GM19193 (cell line): Measurements from ENCODE around the gene PTPRB.

Source experiments
- POLR2A ChIP-seq: IDR thresholded peaks from 4 replicates; pipeline ENCODE4 v1.6.1; 2011; ENCODE audit not compliant: insufficient read depth, insufficient read length; ENCODE audit errors: extremely low read depth

PTPRB gene

DNA sequence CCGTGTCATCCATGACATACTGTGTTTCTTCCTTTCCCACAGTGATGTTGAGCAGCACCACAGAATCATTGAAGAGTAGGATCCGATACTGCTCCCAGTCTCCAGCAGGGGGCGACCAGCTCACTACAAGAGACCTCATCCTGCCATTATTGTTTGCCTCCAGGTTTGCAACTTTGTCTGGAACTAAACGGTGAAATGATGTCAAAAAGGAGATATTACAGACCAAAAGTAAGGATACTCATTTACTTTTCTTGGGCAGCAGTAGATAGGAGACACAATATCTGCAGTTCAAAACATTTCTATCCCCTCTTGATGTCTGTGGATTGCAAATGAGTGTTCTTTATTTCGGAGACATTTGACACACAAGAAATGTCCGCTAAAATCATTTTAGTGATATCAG is 47.2 kb downstream of the PTPRB start:
- no peak for TF ChIP-seq POLR2A

DNA sequence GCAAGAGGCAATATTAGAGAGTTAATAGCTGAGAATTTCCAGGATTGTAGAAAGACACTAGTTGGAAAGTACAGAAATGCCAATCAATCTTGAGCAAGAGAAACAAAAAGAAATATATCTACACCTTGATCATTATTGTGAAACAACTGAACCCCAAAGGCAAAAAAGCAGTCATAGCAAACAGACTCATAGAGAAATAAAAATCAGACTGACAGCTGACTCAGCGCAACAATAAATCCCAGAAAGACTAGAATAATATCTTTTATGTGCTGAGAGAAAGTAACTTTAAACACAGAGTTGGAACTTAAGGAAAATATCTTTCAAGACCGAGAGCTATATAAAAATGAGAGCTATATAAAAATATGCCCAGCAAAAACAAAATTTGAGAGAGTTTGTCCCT is 52.9 kb downstream of the PTPRB start:
- TF ChIP-seq POLR2A = no peak

DNA sequence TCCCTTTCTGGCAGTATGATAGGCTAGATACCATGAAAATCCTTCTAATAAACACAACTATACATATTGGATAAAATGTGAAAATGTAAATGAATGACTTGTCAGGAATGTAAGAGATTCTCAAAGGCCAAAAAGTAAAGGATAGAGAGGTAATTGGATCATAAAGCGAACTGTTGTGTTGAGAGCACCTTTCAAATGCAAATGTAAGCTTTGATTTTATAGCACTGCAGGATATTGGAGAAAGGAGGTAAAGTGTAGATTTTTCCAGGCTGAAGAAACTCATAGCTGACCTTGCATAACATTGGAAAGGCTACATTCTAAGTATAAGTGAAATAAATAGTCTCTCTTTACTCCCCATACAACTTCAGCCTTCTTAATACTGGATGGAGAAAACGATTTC is 54.0 kb downstream of the PTPRB start:
- no peak for TF ChIP-seq POLR2A

DNA sequence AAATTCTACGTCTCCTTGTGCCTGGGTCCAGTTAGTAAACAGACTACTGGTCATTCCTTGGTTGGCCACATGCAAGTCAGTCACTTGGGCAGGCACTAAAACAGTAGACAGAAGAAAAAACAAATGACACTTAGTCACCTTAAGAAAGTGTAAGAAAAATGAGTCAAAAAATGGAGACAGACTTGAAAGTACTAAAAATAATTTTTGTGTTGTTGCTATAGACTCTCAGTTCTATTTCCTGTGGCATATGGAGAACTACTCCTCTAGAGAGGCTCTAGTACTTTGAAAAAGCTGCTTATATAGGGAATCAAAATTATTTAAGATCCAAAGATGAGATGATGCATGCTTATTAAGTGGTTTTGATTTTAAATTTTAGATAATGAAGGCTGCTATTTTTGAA is 56.0 kb downstream of the PTPRB start:
- no peak for TF ChIP-seq POLR2A

DNA sequence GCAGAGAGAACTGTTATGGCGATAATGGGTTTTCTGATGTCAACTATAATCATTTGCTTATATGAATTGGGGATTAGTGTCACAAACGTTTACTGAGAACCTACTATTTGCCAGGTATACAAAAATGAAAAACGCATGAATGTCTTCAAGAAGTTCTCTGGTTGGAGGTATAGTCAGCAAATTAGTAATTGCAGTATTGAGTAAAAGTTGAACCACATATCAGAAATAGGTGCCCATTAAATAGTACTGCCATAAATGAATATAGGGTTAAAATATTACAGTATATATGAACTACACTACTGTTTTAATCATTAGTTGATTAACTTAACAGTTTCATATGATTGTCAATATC is 60.0 kb downstream of the PTPRB start:
- no peak for TF ChIP-seq POLR2A

DNA sequence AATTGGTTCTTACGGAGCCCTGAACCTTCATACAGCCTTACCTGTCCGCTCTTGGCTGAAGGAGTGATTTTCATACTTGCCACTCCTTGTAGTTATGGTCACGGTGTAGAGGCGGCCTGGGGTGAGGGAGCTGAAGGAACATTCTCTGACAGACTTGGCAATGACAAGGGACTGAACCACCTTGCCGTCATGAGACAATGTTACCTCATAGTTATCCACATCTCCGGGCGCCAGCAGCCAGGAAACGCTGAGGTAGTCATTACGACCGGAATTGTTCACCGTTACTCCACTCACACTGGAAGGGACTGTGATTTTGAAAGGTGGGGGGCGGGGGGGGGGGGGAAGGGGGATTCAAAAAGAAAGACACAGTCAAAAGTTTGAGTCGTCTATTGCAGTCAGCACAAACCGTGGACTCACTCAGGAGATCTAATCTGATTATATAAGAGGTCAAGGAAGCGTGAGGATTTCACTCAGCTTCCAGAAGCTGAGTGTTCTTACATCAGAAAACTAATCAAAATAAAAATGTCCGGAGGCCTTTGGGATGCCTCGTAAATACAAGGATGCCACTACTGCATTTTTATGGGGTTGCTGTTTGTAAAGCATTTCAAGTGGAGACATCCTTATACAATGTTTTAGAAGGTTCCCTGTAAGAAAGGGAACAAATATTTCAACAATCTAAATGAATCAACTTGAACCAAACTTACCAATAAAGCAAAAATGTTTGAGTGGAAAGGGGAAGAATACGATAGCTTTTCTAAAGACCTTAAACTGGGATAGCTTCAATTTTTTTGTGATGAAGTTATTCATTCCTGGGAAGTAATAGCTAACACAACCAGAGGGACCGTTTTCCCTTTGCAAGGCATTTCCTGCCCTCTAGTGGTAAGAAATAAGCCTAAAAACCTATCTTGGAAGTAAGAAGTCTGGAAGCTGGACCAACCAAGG is 60.6 kb downstream of the PTPRB start:
- TF ChIP-seq POLR2A = no peak

DNA sequence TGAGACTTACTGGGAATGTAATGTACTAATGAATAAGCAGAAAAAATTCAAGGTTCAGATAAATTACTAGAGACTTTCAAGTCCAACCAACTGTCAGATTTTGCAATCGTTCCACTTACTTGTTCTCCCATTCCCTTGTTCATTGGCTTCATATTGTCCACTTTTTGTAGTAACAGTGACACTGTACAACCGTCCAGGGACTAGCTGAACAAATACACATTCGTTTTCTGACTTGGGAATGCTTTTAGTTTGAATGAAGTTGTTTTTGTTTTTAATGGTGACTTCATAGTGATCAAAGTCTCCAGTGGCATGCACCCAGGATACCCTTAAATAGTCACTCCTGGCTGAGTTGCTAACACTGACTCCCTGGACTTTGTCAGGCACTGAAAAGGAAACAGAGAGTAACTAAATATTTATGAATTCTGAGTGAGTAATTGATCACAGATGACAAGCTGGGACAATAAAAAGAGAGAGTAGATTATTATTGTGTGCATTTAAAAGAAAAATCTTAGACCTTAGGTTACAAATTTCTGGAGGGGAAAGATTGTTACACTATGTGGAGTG is 65.4 kb downstream of the PTPRB start:
- no peak for TF ChIP-seq POLR2A

DNA sequence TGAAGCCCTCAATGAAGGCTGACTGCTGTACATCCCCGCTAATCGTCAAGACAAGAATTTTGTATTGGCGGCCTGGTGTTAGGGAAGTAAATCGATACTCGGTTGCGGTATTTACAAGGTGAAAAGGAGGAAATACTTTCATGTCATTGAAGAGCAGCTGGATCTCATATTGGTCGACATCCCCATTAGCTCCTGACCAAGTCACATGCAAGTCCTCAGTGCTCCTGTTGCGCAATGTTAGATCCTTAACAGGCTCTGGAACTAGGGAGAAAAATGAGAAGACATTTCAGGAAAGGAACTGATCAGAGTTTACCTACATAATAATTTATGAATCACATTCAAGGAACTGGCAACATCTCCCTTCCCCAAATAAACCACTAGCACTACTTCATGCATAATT is 66.2 kb downstream of the PTPRB start:
- TF ChIP-seq POLR2A = no peak

DNA sequence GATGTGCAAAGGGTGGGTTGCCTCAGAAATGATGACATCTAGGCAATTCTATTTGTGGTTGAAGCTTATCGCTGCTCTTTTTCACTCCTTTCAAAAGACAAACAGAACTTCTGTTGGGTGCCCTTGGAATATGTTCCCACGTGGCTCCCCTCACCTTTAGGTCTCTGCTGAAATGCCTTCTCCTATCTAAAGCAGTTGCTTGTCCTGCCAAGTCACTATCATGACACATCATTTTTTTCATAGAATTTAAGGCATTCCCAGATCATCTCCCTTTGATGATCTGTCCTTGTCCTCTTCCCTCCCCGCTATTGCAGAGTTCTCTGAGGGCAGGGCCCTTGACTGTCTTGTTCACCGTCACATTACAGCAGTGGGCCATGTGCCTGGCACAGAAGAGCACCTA is 75.7 kb downstream of the PTPRB start:
- no peak for TF ChIP-seq POLR2A

DNA sequence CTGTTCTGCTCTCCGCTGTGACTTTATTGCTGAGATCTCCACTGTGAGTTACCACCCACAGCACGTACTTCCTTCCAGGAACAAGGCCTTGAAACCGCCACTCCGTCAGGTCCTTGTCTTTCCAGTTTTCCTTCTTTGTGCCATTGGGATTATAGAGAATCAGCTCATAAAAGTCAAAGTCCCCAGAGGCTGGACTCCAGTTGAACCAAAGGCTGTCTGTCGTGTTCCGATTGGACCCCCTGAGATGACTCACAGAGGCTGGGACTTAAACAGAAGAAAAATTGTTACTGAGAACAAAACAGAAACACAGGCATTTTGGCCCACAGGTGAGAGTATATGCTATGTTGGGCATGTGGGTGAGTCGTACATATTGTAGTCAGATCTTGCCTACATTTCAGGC is 76.6 kb downstream of the PTPRB start:
- no peak for TF ChIP-seq POLR2A

DNA sequence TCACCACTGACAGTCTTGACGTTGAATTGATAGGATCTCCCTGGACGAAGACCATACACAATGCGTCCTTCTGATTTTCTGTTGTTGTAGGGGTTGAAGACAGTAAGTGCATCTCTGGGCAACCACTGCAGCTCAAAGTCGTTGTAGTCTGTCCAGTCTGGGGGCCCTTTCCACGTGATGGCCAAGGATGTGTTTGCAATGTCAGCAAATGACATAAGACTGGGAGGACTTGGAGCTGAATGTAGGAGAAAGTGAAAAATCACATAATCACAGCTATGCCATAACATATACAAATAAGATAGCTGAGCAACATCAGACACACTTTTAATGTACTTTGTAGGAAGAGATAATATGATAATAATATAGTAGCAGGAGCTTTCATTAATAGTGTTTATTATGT is 77.8 kb downstream of the PTPRB start:
- TF ChIP-seq POLR2A = no peak

DNA sequence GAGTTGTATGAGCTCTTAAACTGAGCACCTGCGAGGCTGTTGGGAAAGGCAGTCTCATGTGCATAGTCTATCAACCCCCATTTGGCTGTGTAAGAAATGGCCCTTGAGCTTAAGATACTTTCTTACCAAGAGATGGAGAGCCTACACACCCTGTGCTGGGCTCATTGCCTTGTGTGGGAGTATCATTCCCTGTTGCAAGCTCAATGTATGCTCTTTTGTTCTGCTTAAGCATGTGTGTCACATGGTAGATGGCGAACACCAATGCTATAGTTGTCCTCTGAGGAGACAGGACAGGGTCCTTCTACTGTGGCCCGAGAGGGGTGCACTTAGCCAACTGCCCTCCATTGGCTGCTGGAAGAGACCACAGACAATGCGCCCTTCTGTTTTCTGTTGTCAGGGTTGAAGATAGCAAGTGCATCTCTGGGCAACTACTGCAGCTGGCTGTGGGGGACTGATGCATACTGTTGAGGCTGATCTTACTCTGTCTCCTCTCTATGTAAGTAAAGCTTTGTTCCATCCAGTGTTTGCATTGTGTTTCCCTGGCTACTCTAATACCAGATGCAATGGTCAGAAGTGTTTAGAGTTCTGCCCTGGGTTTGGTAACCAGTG is 79.5 kb downstream of the PTPRB start:
- TF ChIP-seq POLR2A = no peak

DNA sequence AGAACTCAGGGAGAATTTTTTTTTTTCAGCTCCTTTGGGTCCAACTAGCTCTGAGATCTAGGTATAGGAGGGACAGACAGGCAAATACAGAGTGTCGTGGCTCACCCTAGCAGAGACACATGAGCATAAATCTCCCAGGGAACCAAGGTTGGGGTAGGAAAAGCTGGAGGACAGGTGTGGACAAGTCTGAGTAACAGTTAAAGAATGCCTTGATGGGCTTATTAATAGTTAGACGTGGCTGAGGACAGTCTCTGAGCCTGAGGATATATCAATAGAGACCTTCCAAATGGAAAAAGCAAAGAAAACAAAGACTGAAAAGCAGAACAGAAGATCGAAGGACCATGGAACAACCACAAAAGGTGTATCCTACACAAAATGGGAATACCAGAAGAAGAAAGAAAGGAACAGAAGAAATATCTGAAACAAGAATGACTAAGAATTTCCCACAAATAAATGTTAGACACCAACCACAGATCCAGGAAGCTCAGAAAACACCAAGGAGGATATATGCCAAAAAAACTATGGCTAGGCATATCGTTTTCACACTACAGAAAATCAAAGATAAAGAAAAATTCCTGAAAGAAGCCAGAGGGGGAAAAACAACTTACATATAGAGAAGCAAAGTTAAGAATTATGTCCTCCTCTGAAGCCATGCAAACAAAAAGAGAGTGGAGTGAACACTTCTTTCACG is 80.9 kb downstream of the PTPRB start:
- TF ChIP-seq POLR2A = no peak

DNA sequence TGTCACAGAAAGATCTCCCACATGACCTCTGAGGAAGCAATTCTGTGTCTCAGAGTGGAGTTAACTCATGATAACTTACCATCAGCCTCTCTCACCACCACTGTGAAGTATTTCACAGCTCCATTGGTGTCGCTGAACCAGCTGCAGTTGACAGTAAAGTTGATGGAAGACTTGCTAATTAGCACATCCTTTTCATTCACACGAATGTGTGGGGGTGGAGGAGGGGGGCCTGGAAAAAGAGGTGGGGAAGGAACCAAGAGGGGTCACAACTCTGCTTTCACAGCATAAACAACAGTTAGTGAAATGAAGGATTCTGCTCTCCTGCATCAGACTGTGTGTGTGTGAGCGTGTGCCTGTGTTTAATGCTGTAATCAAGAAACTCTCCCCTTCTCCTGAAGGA is 82.1 kb downstream of the PTPRB start:
- no peak for TF ChIP-seq POLR2A

DNA sequence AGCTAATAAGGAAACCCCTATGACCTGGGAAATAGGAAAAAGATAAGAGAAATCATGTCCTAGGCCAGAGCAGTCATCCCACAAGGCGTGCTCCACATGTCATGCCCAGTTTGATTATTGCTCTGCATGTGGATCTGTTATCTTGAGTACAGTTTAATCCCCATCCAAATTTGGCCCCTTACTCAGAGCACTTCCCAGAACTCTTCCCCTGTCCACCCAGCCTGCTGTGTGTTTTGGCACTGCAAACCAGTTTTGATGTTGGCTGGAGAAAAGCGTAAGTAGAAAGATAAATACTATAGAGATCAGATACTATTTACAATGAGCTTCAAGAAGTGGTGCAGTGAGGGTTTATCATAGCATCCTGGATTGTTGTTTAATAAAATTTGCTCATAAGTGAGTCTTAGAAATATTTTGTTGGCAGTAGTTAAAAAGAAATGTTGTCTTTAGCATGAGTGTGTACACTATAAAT is 83.8 kb downstream of the PTPRB start:
- TF ChIP-seq POLR2A = no peak
